K562 (cell line): Measurements from ENCODE around the gene CD248. TPM values are rescaled to one million over a fixed set of nuclear protein-coding genes. Genes with fewer than 3 reads are reported as not detected.
A peak's percentile ranks its signal among the peaks of the same experiment; 100 is the strongest.

Source experiments
- ATAC-seq: fragments of 200-7000 bp; cut with Tn5 transposase; 3 replicates; pipeline ENCODE4 v1.9.1; 2020; ENCODE audit warnings: moderate library complexity
- BruUV-seq: library from RNA; stranded (reverse); fragments of 400-500 nt; replicated peaks from 2 replicates; lab custom pipeline; 2021; lab: Mats Ljungman, UMichigan
- CTCF ChIA-PET: fragments of 300-600 bp; formaldehyde crosslinking; extraction: SDS; loops from one replicate; lab custom pipeline; 2021; ENCODE audit warnings: low intra/inter-chr PET ratio; lab: Yijun Ruan, JAX
- POLR2A ChIA-PET: fragments of 300-600, 350-650 bp; sonication (Branson Sonifier 250); formaldehyde crosslinking; extraction: SDS; loops from one replicate; lab custom pipeline; 2021; ENCODE audit warnings: antibody characterized with exemption, inconsistent platforms; lab: Yijun Ruan, JAX
- DNase-seq, 4 experiments: peaks; one replicate each; pipeline versions ENCODE4 v3.0.0 to v3.0.0-alpha.2; 2011 to 2018; ENCODE audit warnings: low spot score in 3 of 4, mixed read lengths in 3 of 4; ENCODE audit errors: extremely low read depth in 1 of 4
- FAIRE-seq: peaks from 2 replicates; lab custom pipeline; 2011; peaks lifted over from hg19 to GRCh38; lab: Jason Lieb, UNC
- H2AFZ ChIP-seq: 2 replicates; pipeline ENCODE4 v1.6.0; 2011; ENCODE audit warnings: low read depth, low read length, control low read depth, inconsistent platforms
- H3K27ac ChIP-seq: fragments of 200-600 bp; 3 replicates; pipeline ENCODE4 v1.8.0; 2011; ENCODE audit warnings: low read depth, mild to moderate bottlenecking, control low read depth, inconsistent platforms, low read length, moderate library complexity, mixed read lengths; ENCODE audit errors: extremely low read depth
- H3K27me3 ChIP-seq, 2 experiments: fragments of 300-600 bp in 1 of 2; 2 replicates in 1 of 2; 3 replicates in 1 of 2; pipeline versions ENCODE4 v1.6.0 to v1.8.0; 2011; ENCODE audit warnings: inconsistent platforms in 2 of 2, low read length in 2 of 2, mild to moderate bottlenecking in 1 of 2, mixed read lengths in 1 of 2, moderate library complexity in 1 of 2; ENCODE audit not compliant: control insufficient read depth in 2 of 2, insufficient read depth in 2 of 2
- H3K36me3 ChIP-seq: fragments of 300-600 bp; 3 replicates; pipeline ENCODE4 v1.8.0; 2011; ENCODE audit warnings: mild to moderate bottlenecking, low read length, inconsistent platforms; ENCODE audit not compliant: control insufficient read depth, insufficient read depth
- H3K4me1 ChIP-seq, 2 experiments: fragments of 200-600 bp in 1 of 2; replicated peaks in 1 of 2; 2 replicates in 1 of 2; 3 replicates in 1 of 2; pipeline versions ENCODE4 v1.5.1 to v1.8.0; 2011; ENCODE audit warnings: inconsistent platforms in 2 of 2, low read length in 2 of 2, mild to moderate bottlenecking in 1 of 2, mixed read lengths in 1 of 2, moderate library complexity in 1 of 2; ENCODE audit not compliant: control insufficient read depth in 2 of 2, insufficient read depth in 2 of 2
- H3K4me2 ChIP-seq: 2 replicates; pipeline ENCODE4 v1.6.1; 2011; ENCODE audit warnings: low read length, control low read depth, inconsistent platforms, mixed read lengths; ENCODE audit not compliant: insufficient read depth
- H3K4me3 ChIP-seq: fragments of 200-600 bp; sonication (generic), shearing (Covaris generic); 2 replicates; pipeline ENCODE4 v1.5.1; 2016; ENCODE audit warnings: control low read depth, inconsistent platforms
- H3K79me2 ChIP-seq: fragments of 200-600 bp; 3 replicates; pipeline ENCODE4 v1.8.0; 2011; ENCODE audit warnings: low read length, inconsistent platforms; ENCODE audit not compliant: control insufficient read depth, insufficient read depth
- H3K9ac ChIP-seq, 2 experiments: 2 replicates each; pipeline versions ENCODE4 v1.6.0 to v1.6.1; 2011; ENCODE audit warnings: low read depth in 2 of 2, low read length in 2 of 2, control low read depth in 1 of 2, inconsistent platforms in 1 of 2, mild to moderate bottlenecking in 1 of 2, mixed read lengths in 1 of 2; ENCODE audit not compliant: insufficient read depth in 1 of 2
- H3K9me1 ChIP-seq: one replicate; pipeline ENCODE4 v1.6.0; 2011; ENCODE audit warnings: inconsistent platforms, mild to moderate bottlenecking, low read length, moderate library complexity; ENCODE audit not compliant: control insufficient read depth, insufficient read depth
- H3K9me3 ChIP-seq: replicated peaks from 2 replicates; pipeline ENCODE4 v1.5.1; 2011; ENCODE audit warnings: low read depth, low read length, inconsistent platforms; ENCODE audit not compliant: control insufficient read depth, insufficient read depth
- H4K20me1 ChIP-seq: replicated peaks from 2 replicates; pipeline ENCODE4 v1.6.1; 2011; ENCODE audit warnings: low read length, inconsistent platforms, mixed read lengths; ENCODE audit not compliant: control insufficient read depth, insufficient read depth
- CHCHD3 ChIP-seq: fragments of 250-450 bp; sonication (Bioruptor Pico); IDR thresholded peaks from 2 replicates; pipeline ENCODE4 v2.1.2; 2022; ENCODE audit warnings: mild to moderate bottlenecking
- CSDE1 ChIP-seq, 2 experiments: fragments of 450-650 bp; IDR thresholded peaks; 2 replicates each; pipeline ENCODE4 v1.6.1; 2016; ENCODE audit warnings: mild to moderate bottlenecking in 1 of 2
- ELF4 ChIP-seq: fragments of 450-650 bp; formaldehyde crosslinking; IDR thresholded peaks from 2 replicates; pipeline ENCODE4 v1.4.0; 2022; ENCODE audit warnings: missing genetic modification characterization
- POLR2G ChIP-seq: fragments of 200-400 bp; formaldehyde crosslinking; IDR thresholded peaks from 2 replicates; pipeline ENCODE4 v1.6.1; 2017; ENCODE audit warnings: low read depth, mild to moderate bottlenecking, antibody characterized with exemption, low read length, moderate library complexity
- RREB1 ChIP-seq: fragments of 250-450 bp; sonication (Bioruptor Pico); IDR thresholded peaks from 2 replicates; pipeline ENCODE4 v1.4.0; 2020
- WGBS: fragments of 100-300 bp; shearing (Covaris generic); methylation state at CpG from one replicate; pipeline ENCODE4 v1.1.6; 2016; ENCODE audit warnings: low coverage, mixed read lengths; ENCODE audit not compliant: insufficient coverage; ENCODE audit errors: missing lambda C conversion rate; 5-methylcytosine and 5-hydroxymethylcytosine counted together
- in situ Hi-C: fragments of 300-500 bp; cut with MboI; formaldehyde crosslinking; loops from 4 replicates; pipeline ENCODE4 v1.15.0; 2018; ENCODE audit warnings: inconsistent platforms, mixed read lengths
- intact Hi-C: fragments of 100-400 bp; cut with micrococcal nuclease; formaldehyde crosslinking; loops from 2 replicates; pipeline ENCODE4 v1.14.2; 2022
- polyA plus RNA-seq, 8 experiments: library from polyadenylated mRNA; depleted of rRNA in 4 of 8; stranded (reverse) in 5 of 8; unstranded in 3 of 8; fragments of >200 nt; fragmentation: Nextera tagmentation in 2 of 8; fragmentation: Illumina TruSeq in 1 of 8; extraction: Ambion mirVana in 2 of 8; extraction: Trizol in 1 of 8; gene quantifications; 2 replicates each; pipeline versions ENCODE4 v1.2.1 to v1.2.3, GENCODE V29; 2011 to 2014; ENCODE audit warnings: inconsistent platforms in 1 of 8, missing spikeins in 1 of 8
- total RNA-seq, 7 experiments: library from RNA; depleted of rRNA in 6 of 7; stranded (reverse); fragments of >200 nt in 6 of 7; fragmentation: Illumina TruSeq in 2 of 7; extraction: Trizol in 2 of 7; gene quantifications; 2 replicates each; pipeline versions ENCODE4 v1.2.1 to v1.2.3, GENCODE V29; 2011 to 2021; ENCODE audit warnings: low replicate concordance in 1 of 7

Gene CD248
- total and polyA plus RNA-seq, 9 of the 15 experiments (the other 6 are each of a cell fraction or from before 2014, with no cell fraction given) = 0.09 TPM; not detected in 8

GRCh38 chr11:66365166-66365565 is 48.3 kb upstream of the CD248 start:
- no peak overlapping the region for H3K4me2 ChIP-seq
- WGBS = 86% methylated on average over 5 of the region's 6 CpGs
- BruUV-seq = no TSS peak
- no peaks in the 10 kb centered on the region for H3K9me3 ChIP-seq
- 0 out of 2 replicates have a peak, but pooled peaks have one; percentile 5 for TF ChIP-seq CHCHD3
- peak; percentile 55 for TF ChIP-seq POLR2G
- TF ChIP-seq RREB1 (CRISPR knock-in tag) = no peak
- no peak for TF ChIP-seq CSDE1 (IDR thresholded peaks at IDR 0.05)
- no peak for TF ChIP-seq ELF4 (CRISPR knock-in tag)
- no peaks in the 10 kb centered on the region for H3K27me3 ChIP-seq
- in situ Hi-C loops (no loop called here), intact Hi-C loops (no loop called here)
- FAIRE-seq = no peak
- ATAC-seq = no peak
- peaks cover 29% of the 10 kb centered on the region for H4K20me1 ChIP-seq
- 0 out of 4 replicates have a peak overlapping the region, but pooled peaks of 1 of the 2 experiments have one; percentile 46 for H3K9ac ChIP-seq
- H3K27ac ChIP-seq = no peak overlapping the region
- H3K9me1 ChIP-seq = peaks cover 7% of the 10 kb centered on the region
- peaks cover 78% of the 10 kb centered on the region for H3K36me3 ChIP-seq
- no peak overlapping the region for H3K4me3 ChIP-seq
- peak in 2 of 4 experiments; percentile 10 to 18 for DNase-seq
- CTCF ChIA-PET = no interaction called here
- no peak overlapping the region for H2AFZ ChIP-seq
- peaks cover 8 to 47% of the 10 kb centered on the region in 2 experiments; a peak in 4 of 5 replicates for H3K4me1 ChIP-seq
- H3K79me2 ChIP-seq = peaks cover 32% of the 10 kb centered on the region
- POLR2A ChIA-PET = interaction anchor here (1.2 to 3.3 kb wide), 2 partner anchors 14 to 53 kb away, joined by 3 to 16 read pairs; no protein-coding TSS in a partner anchor
